Measurements from ENCODE around the gene SEC24D.

SEC24D gene

DNA sequence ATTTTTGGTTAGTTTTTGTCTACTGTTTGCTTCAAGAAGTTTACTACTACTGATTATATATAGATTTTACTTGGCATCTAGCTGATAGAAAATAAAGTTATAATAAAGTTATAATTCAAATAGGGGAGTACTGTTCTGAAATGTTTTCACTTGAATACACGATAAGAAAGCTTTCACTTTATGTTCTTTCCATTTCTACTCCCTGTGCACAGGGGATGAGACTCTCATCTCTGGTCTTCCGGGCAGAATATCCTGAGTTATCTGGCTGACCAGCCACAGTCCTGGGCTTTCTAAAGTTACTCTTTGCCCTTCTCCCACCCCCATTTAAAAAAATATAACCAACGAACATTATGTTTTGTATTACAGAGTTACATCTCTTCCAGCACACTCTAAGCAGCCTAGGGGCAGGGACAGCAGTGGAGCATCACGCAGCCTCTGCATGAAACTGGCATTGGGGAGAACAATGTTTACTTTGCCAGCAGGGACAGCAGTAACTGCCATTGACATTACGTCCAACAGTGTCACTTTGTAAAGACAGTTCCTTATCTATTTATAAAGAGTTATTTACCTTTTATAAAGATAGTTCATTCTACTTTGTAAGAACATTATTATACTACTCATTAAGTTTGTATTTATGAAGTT, 86.5 kb downstream of the SEC24D start:
- no peak for DNase-seq

- DNase-seq, result peak; percentile 60
Measured at GRCh38 chr4:118746251-118746919, 89.5 kb downstream of the SEC24D start.

GRCh38 chr4:118745357-118745756, 90.6 kb downstream of the SEC24D start:
- DNase-seq, result no peak

DNA sequence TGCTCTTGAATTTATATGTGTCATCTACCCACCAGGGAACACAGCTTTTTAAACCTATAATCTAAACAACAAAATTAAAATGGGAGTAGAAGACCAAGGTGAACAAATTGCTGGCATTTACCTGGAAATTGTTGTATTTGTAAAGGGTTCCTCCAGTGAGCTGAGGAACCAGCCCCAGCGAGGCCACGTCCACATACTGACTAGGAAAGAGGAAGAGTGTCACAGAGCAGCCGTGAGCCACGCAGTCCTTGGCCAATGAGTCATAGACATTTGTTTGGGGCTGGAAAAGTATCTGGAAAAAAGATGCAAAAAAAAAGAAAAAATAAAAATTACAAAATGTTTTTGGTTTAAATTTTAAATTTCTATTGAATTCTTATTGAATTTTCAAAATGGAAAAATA, 92.1 kb downstream of the SEC24D start:
- DNase-seq, result no peak

- no peak for DNase-seq
Measured at GRCh38 chr4:118742050-118742449, 93.9 kb downstream of the SEC24D start.

GRCh38 chr4:118741301-118741855, 94.5 kb downstream of the SEC24D start:
- DNase-seq, result no peak

GRCh38 chr4:118740869-118741268, 95.1 kb downstream of the SEC24D start:
- no peak for DNase-seq

DNA sequence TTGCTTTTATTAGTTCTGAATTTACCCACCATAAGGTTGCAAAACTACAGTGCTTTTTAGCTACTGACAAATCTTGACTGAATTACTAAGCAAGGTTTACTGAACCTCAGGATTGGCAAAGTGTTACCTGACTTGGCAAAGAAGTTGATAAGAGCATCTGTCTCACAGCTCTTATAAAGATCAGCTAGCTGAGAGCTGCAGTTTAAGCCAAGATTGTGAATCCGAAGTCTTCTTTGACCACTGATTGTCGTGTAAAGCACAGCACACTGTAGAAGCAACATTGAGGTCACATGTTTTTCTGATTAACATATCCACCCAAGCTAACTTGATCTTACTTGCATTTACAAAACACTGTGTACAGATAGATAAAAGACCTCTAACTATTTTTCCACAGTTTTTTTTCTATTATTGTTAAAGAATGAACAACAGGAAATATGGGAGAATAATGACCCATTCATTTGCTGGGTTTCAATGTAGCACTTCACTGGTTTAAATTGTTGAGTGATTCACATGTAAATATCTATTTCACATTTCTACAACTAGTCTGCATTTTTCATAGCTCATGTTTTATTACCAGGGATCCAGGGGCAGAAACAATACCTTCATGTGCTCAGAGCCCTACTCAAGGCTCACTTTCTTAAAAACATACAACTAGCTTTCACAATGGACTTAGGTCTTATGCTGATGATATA, 96.8 kb downstream of the SEC24D start:
- no peak for DNase-seq

DNA sequence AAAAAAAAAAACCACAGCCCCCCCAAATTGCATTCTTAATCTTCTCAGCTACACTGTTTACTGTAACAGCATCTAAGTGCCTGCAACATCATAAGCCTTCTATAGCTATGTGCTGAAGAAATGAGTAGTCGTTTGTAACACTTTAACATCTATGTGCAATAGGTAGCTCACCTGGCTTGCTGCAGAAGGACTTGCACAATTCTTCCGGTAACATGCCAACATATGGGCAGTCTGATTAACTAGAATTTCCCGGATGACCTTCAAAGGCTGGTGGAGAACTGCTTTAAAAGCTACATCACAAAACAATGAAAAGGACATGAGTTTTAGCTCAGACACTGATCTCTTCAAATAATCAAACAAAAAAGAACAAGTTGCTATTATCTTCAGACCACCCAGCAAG, 97.8 kb downstream of the SEC24D start:
- no peak for DNase-seq

- DNase-seq, result no peak
Measured at GRCh38 chr4:118736900-118737299, 99.0 kb downstream of the SEC24D start.

- DNase-seq, result no peak
Measured at GRCh38 chr4:118734491-118735205, 101.3 kb downstream of the SEC24D start.

GRCh38 chr4:118732591-118733330, 103.2 kb downstream of the SEC24D start:
- DNase-seq, result no peak

GRCh38 chr4:118730683-118731082, 105.2 kb downstream of the SEC24D start:
- DNase-seq, result no peak

DNA sequence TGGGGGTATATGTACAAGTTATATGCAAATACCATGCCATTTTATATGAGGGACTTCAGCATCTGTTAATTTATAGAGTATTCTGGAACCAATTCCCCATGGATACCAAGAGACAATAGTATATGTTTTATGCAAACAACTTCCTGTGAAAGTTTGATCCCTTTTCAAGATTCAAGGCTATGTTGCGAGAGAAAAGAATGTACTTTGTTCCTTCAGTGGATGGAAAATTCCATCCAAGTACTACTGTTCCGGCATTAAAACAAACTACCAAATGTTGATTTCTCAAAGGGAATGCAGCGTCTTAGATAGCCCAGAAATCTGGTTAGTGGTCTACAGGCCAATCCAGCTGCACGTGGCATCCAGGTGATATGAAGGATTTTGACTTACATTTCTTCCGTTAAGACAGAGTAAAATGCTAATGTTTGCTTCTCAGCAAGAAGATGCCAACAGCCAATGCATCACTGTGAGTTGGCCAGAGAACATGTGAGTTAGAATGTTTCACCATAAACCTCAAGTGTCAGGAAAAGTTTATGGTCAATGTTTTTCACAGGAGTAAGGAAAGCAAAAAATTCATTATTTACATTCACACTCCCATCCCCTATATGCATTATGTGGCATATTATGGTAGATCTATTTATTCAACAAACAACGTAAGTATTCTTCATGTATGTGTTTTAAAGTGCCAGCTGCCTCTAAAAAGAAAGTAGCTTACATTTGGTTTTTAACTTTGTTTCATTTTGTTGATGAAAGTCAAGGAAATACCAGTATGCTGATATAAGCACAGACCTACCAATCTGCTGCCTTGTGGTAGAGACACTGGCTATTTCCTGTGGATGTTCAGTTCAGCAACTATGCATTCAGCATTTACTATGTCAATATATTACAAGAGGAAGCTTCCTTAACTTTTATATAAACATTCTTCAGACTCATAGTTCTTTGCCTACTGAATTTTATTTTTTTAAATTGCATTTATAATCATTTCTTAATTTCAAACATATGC, 106.3 kb downstream of the SEC24D start:
- no peak for DNase-seq

DNA sequence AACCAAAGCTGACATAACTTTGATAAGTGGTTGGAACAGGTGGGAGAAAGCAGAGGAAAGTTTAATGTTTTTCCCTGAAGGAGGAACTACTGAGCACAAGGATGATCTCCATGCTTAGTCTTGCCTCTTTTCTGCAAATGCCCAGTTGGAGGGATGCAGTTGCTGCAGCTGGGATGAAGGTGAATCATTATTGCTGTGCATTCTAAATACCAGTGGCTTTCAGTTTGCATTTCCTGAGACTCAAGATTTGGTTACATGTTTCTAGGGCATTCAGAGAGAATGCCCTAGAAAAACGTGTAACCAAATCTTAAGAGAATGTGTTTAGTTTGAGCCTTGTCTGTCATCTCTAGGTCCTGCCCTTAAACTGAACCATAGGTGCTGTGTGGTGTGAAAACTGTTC, 108.6 kb downstream of the SEC24D start:
- DNase-seq, result no peak

GRCh38 chr4:118723369-118723768, 112.6 kb downstream of the SEC24D start:
- no peak for DNase-seq

DNA sequence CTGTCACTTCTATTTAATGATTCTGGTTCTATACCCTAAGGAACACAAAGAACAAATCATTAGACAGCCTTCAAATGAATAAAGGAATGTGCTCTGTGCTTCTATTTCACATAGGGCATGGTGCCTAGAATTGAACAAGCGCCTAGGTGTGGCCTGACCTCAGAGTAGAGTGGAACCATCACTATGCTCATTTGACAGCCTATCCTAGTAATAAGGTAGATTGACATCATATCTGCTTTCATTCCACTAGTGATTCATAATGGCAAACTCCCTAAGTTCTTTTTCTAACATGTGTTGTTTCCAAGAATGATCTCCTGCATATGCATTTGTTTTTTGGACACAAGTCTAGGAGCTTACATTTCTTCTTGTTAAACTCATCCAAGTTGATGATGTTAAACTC, 114.2 kb downstream of the SEC24D start:
- no peak for DNase-seq

GRCh38 chr4:118718511-118719170, 117.3 kb downstream of the SEC24D start:
- no peak for DNase-seq

- DNase-seq, result peak; percentile 55
Measured at GRCh38 chr4:118716304-118716703, 119.6 kb downstream of the SEC24D start.

- DNase-seq, result no peak
Measured at GRCh38 chr4:118714682-118715081, 121.2 kb downstream of the SEC24D start.

DNA sequence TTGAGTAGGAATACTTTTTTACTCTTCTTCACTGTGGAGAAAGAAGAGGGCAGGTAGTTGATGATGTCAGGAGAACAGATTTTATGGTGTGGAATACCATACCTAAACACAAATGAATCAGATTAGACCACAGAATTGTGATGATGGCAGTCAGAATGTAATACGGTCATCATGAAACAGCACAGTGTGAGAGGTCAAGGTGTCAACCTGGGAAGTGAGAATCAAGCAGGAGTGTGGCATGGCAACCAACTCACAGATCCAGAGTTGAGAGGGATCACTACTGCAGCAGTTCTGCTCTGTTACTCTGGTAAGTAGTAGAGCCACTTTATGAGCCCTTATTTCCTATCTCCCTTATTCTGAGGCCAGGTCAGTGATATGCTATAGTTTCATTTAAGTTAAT, 123.1 kb downstream of the SEC24D start:
- DNase-seq, result no peak
